Liver (tissue), 9 donors: ENCODE results near the gene IGF2BP2. TPM values are rescaled to one million over a fixed set of nuclear protein-coding genes. Genes with fewer than 3 reads are reported as not detected.

ENCODE experiments used
- DNase-seq: peaks from one replicate; pipeline ENCODE4 v3.0.0-alpha.2; 2017; ENCODE audit warnings: low spot score
- H3K27ac ChIP-seq, 2 donors: one replicate each; pipeline ENCODE4 v1.7.0; 2013; ENCODE audit warnings: inconsistent platforms in 2 of 2, low read length in 2 of 2, control low read depth in 1 of 2, low read depth in 1 of 2, mild to moderate bottlenecking in 1 of 2
- H3K27me3 ChIP-seq, 4 donors: one replicate each; pipeline versions ENCODE4 v1.6.1 to v1.7.0; 2013; ENCODE audit warnings: low read length in 3 of 4, inconsistent platforms in 1 of 4, mild to moderate bottlenecking in 1 of 4, moderate library complexity in 1 of 4; ENCODE audit not compliant: control insufficient read depth in 4 of 4, insufficient read depth in 4 of 4
- H3K36me3 ChIP-seq, 4 donors: one replicate each; pipeline versions ENCODE4 v1.6.1 to v1.7.0; 2013; ENCODE audit warnings: low read length in 3 of 4, mild to moderate bottlenecking in 3 of 4, low read depth in 1 of 4, moderate library complexity in 1 of 4; ENCODE audit not compliant: control insufficient read depth in 4 of 4, insufficient read depth in 3 of 4
- H3K4me1 ChIP-seq, 4 donors: one replicate each; pipeline versions ENCODE4 v1.6.1 to v1.7.0; 2013; ENCODE audit warnings: low read length in 3 of 4, mild to moderate bottlenecking in 3 of 4, moderate library complexity in 1 of 4; ENCODE audit not compliant: control insufficient read depth in 4 of 4, insufficient read depth in 4 of 4
- H3K4me3 ChIP-seq, 3 donors: one replicate each; pipeline versions ENCODE4 v1.6.1 to v1.7.0; 2013; ENCODE audit warnings: low read length in 3 of 3, control low read depth in 1 of 3, low read depth in 1 of 3, mild to moderate bottlenecking in 1 of 3
- H3K9ac ChIP-seq, 2 donors: one replicate each; pipeline ENCODE4 v1.7.0; 2013; ENCODE audit warnings: low read length in 2 of 2, mild to moderate bottlenecking in 2 of 2, moderate library complexity in 2 of 2, control low read depth in 1 of 2, low read depth in 1 of 2
- H3K9me3 ChIP-seq, 4 donors: one replicate each; pipeline versions ENCODE4 v1.6.1 to v1.7.0; 2013; ENCODE audit warnings: low read length in 3 of 4; ENCODE audit not compliant: control insufficient read depth in 4 of 4
- ATF3 ChIP-seq: IDR thresholded peaks from 2 replicates; pipeline ENCODE4 v1.6.1; 2016; ENCODE audit warnings: antibody characterized with exemption
- CTCF ChIP-seq: fragments of 150-350 bp; IDR thresholded peaks from 2 replicates; pipeline ENCODE4 v1.5.1; 2017; ENCODE audit warnings: improper control_type of control experiment, low read depth, low read length; ENCODE audit not compliant: missing input control
- EGR1 ChIP-seq, 2 donors: IDR thresholded peaks; 2 replicates each; pipeline ENCODE4 v1.6.1; 2016 to 2018; ENCODE audit warnings: antibody characterized with exemption in 2 of 2, low read depth in 2 of 2
- FOXA1 ChIP-seq: IDR thresholded peaks from 2 replicates; pipeline ENCODE4 v1.6.1; 2016; ENCODE audit warnings: antibody characterized with exemption
- FOXA2 ChIP-seq: IDR thresholded peaks from 2 replicates; pipeline ENCODE4 v1.6.1; 2016; ENCODE audit warnings: antibody characterized with exemption
- GABPA ChIP-seq, 2 donors: IDR thresholded peaks in 1 of 2; conservative IDR thresholded peaks in 1 of 2; 2 replicates each; pipeline ENCODE4 v1.6.1; 2016; ENCODE audit warnings: antibody characterized with exemption in 2 of 2, mild to moderate bottlenecking in 1 of 2, moderate library complexity in 1 of 2
- HNF4G ChIP-seq: IDR thresholded peaks from 2 replicates; pipeline ENCODE4 v1.6.1; 2016; ENCODE audit warnings: antibody characterized with exemption
- JUND ChIP-seq, 2 donors: IDR thresholded peaks; 2 replicates each; pipeline ENCODE4 v1.6.1; 2016; ENCODE audit warnings: antibody characterized with exemption in 2 of 2
- MAX ChIP-seq: IDR thresholded peaks from 2 replicates; pipeline ENCODE4 v1.6.1; 2016; ENCODE audit warnings: antibody characterized with exemption
- NR2F2 ChIP-seq: IDR thresholded peaks from 2 replicates; pipeline ENCODE4 v1.6.1; 2016; ENCODE audit warnings: antibody characterized with exemption
- RAD21 ChIP-seq, 2 donors: IDR thresholded peaks; 2 replicates each; pipeline ENCODE4 v1.6.1; 2016; ENCODE audit warnings: antibody characterized with exemption in 2 of 2, mild to moderate bottlenecking in 2 of 2
- REST ChIP-seq: IDR thresholded peaks from 2 replicates; pipeline ENCODE4 v1.6.1; 2016; ENCODE audit warnings: antibody characterized with exemption, mild to moderate bottlenecking
- SP1 ChIP-seq: IDR thresholded peaks from 2 replicates; pipeline ENCODE4 v1.6.1; 2018; ENCODE audit warnings: antibody characterized with exemption, mild to moderate bottlenecking
- TAF1 ChIP-seq: conservative IDR thresholded peaks from 2 replicates; pipeline ENCODE4 v1.6.1; 2016; ENCODE audit warnings: antibody characterized with exemption, mild to moderate bottlenecking
- YY1 ChIP-seq: IDR thresholded peaks from 2 replicates; pipeline ENCODE4 v1.6.1; 2016; ENCODE audit warnings: antibody characterized with exemption, mild to moderate bottlenecking
- ZBTB33 ChIP-seq: IDR thresholded peaks from 2 replicates; pipeline ENCODE4 v1.6.1; 2016; ENCODE audit warnings: antibody characterized with exemption
- WGBS: extraction: QIAGEN DNeasy Blood & Tissue Kit; methylation state at CpG from one replicate; pipeline ENCODE4 v1.1.7; 2013; 5-methylcytosine and 5-hydroxymethylcytosine counted together
- polyA plus RNA-seq, 2 donors: library from polyadenylated mRNA; stranded (reverse) in 1 of 2; unstranded in 1 of 2; fragments of 200-250 nt in 1 of 2; fragments of >200 nt in 1 of 2; fragmentation: Nextera tagmentation in 1 of 2; extraction: Ambion mirVana in 1 of 2; gene quantifications; one replicate each; pipeline versions ENCODE4 v1.2.1 to v1.2.3, GENCODE V29; 2013 to 2015
- total RNA-seq, 2 donors: library from RNA; depleted of rRNA; stranded (reverse); fragments of >200 nt; gene quantifications; one replicate each; pipeline ENCODE4 v1.2.3, GENCODE V29; 2014
- donor health status: healthy.
- donor health status: healthy.
- donor health status: healthy.
- donor health status: healthy.
- donor health status: healthy.

The IGF2BP2 gene
- total and polyA plus RNA-seq, 4 donors: 0.67 to 35.0 (median 1.7) TPM

- WGBS: 79% methylated on average over 4 of the region's 4 CpGs
- H3K9ac ChIP-seq: no peak overlapping the region
- H3K4me1 ChIP-seq: no peaks in the 10 kb centered on the region
- TF ChIP-seq GABPA (IDR thresholded peaks at IDR 0.05 in 1 of 2, conservative IDR thresholded peaks at IDR 0.05 in 1 of 2) (no peak), RAD21 (IDR thresholded peaks at IDR 0.05) (no peak), MAX (no peak), FOXA2 (no peak), JUND (IDR thresholded peaks at IDR 0.05) (no peak), CTCF (no peak), REST (no peak), TAF1 (no peak), HNF4G (no peak), SP1 (no peak), ATF3 (no peak), NR2F2 (no peak), FOXA1 (no peak), ZBTB33 (no peak)
- DNase-seq: no peak
- H3K9me3 ChIP-seq: no peaks in the 10 kb centered on the region
- peaks cover 7 to 25% (median 22%) of the 10 kb centered on the region in 4 donors for H3K36me3 ChIP-seq
- no peak overlapping the region for H3K4me3 ChIP-seq
- H3K27ac ChIP-seq: no peak overlapping the region
- H3K27me3 ChIP-seq: no peaks in the 10 kb centered on the region
Measured at GRCh38 chr3:185629554-185630181, 195.2 kb downstream of the IGF2BP2 start.

GRCh38 chr3:185625784-185626183 lies 199.1 kb downstream of the IGF2BP2 start:
- H3K9ac ChIP-seq: no peak overlapping the region
- H3K27me3 ChIP-seq: no peaks in the 10 kb centered on the region
- no peaks in the 10 kb centered on the region for H3K9me3 ChIP-seq
- TF ChIP-seq NR2F2: no peak
- TF ChIP-seq MAX: no peak
- TF ChIP-seq EGR1 (IDR thresholded peaks at IDR 0.05; ENCODE audit: low read depth in 2 of 2): no peak
- no peak for TF ChIP-seq FOXA1
- no peak for TF ChIP-seq GABPA (IDR thresholded peaks at IDR 0.05 in 1 of 2, conservative IDR thresholded peaks at IDR 0.05 in 1 of 2)
- no peak for TF ChIP-seq YY1
- no peak for TF ChIP-seq FOXA2
- TF ChIP-seq ATF3: no peak
- no peak for TF ChIP-seq HNF4G
- DNase-seq: no peak
- peaks cover 9 to 40% (median 33%) of the 10 kb centered on the region in 4 donors for H3K36me3 ChIP-seq
- no peaks in the 10 kb centered on the region for H3K4me1 ChIP-seq
- 77% methylated on average over 1 of the region's 1 CpG for WGBS
- no peak overlapping the region for H3K4me3 ChIP-seq
- no peak overlapping the region for H3K27ac ChIP-seq
